IPS DF 4.7 (cell line): ENCODE measurements around the gene CRYBA1.
"Not testable (repeated sequence)": the region's sequence is repeated elsewhere in the genome, so short reads cannot be mapped to it uniquely, and the experiment has no call there.

Experiments
- DNase-seq: peaks from one replicate; pipeline ENCODE4 v3.0.0-alpha.2; 2013; ENCODE audit warnings: low spot score; ENCODE audit errors: extremely low read depth

Gene CRYBA1

GRCh38 chr17:29237476-29238132, 9.1 kb upstream of the CRYBA1 start:
- no peak for DNase-seq

GRCh38 chr17:29238133-29238850, 8.4 kb upstream of the CRYBA1 start:
- DNase-seq = no peak

- DNase-seq = no peak
Observed at GRCh38 chr17:29240477-29240876, 6.2 kb upstream of the CRYBA1 start.

- DNase-seq = peak; percentile 49
Observed at GRCh38 chr17:29240968-29241963, 5.4 kb upstream of the CRYBA1 start.

GRCh38 chr17:29242051-29242450, 4.6 kb upstream of the CRYBA1 start:
- DNase-seq = no peak

- no peak for DNase-seq
Observed at GRCh38 chr17:29242790-29243189, 3.9 kb upstream of the CRYBA1 start.

GRCh38 chr17:29243792-29244191, 2.9 kb upstream of the CRYBA1 start:
- peak; percentile 14 for DNase-seq

GRCh38 chr17:29245401-29245800, 1.3 kb upstream of the CRYBA1 start:
- no peak for DNase-seq

- no peak for DNase-seq
Observed at GRCh38 chr17:29247219-29247618, 560 bp downstream of the CRYBA1 start.

GRCh38 chr17:29248845-29249244, 2.2 kb downstream of the CRYBA1 start:
- DNase-seq = no peak

- DNase-seq = no peak
Observed at GRCh38 chr17:29250666-29251065, 4.0 kb downstream of the CRYBA1 start.

GRCh38 chr17:29251184-29251583, 4.5 kb downstream of the CRYBA1 start:
- no peak for DNase-seq

GRCh38 chr17:29252101-29252791, 5.6 kb downstream of the CRYBA1 start:
- DNase-seq = no peak

- DNase-seq = no peak
Observed at GRCh38 chr17:29253037-29253436, 6.4 kb downstream of the CRYBA1 start.

GRCh38 chr17:29255926-29256522, 9.4 kb downstream of the CRYBA1 start:
- no peak for DNase-seq

GRCh38 chr17:29256735-29257466, 10.2 kb downstream of the CRYBA1 start:
- no peak for DNase-seq

- DNase-seq = no peak
Observed at GRCh38 chr17:29257756-29258155, 11.1 kb downstream of the CRYBA1 start.

GRCh38 chr17:29263916-29264315, 17.3 kb downstream of the CRYBA1 start:
- DNase-seq = no peak

- DNase-seq = not testable (repeated sequence)
Observed at GRCh38 chr17:29271980-29272379, 25.3 kb downstream of the CRYBA1 start.

- no peak for DNase-seq
Observed at GRCh38 chr17:29273924-29274323, 27.3 kb downstream of the CRYBA1 start.
